Stimulated activated CD4-positive, alpha-beta T cell treated with anti-CD3 and anti-CD28 coated beads, Interleukin-12 subunit alpha, Interleukin-12 subunit beta, amount 100 ng/mL, for 24 hours (primary cell): Measurements from ENCODE around the gene MGAT4A.

ENCODE experiments used
- DNase-seq, 2 experiments: peaks; one replicate each; pipeline ENCODE4 v3.0.0-alpha.2; 2020; ENCODE audit warnings: low read depth in 2 of 2

The MGAT4A gene

GRCh38 chr2:98731041-98731893 lies at the start of gene MGAT4A:
MGAT4A (minus strand) TSS chr2:98731132; CDS start chr2:98726332, 4,800 bp downstream.
- peak; percentile 62 to 66 for DNase-seq

GRCh38 chr2:98778741-98779483 lies 48.0 kb upstream of the MGAT4A start:
- no peak for DNase-seq

GRCh38 chr2:98778151-98778550 lies 47.2 kb upstream of the MGAT4A start:
- no peak for DNase-seq

GRCh38 chr2:98777710-98778109 lies 46.8 kb upstream of the MGAT4A start:
- no peak for DNase-seq

- no peak for DNase-seq
These were observed 46.1 kb upstream of the MGAT4A start for GRCh38 chr2:98777076-98777475.

- no peak for DNase-seq
These were observed 45.2 kb upstream of the MGAT4A start for GRCh38 chr2:98776136-98776535.

- no peak for DNase-seq
These were observed 44.4 kb upstream of the MGAT4A start for GRCh38 chr2:98775146-98775986.

- no peak for DNase-seq
These were observed 43.0 kb upstream of the MGAT4A start for GRCh38 chr2:98773907-98774306.

GRCh38 chr2:98773169-98773568 lies 42.2 kb upstream of the MGAT4A start:
- DNase-seq, result no peak

- no peak for DNase-seq
These were observed 41.6 kb upstream of the MGAT4A start for GRCh38 chr2:98772536-98772935.

GRCh38 chr2:98771721-98772524 lies 41.0 kb upstream of the MGAT4A start:
- peak in 1 of 2 experiments; percentile 31 for DNase-seq

- DNase-seq, result no peak
These were observed 40.3 kb upstream of the MGAT4A start for GRCh38 chr2:98771264-98771663.

GRCh38 chr2:98769784-98770183 lies 38.9 kb upstream of the MGAT4A start:
- no peak for DNase-seq

GRCh38 chr2:98769114-98769476 lies 38.2 kb upstream of the MGAT4A start:
- DNase-seq, result no peak

- DNase-seq, result no peak
These were observed 37.6 kb upstream of the MGAT4A start for GRCh38 chr2:98768384-98769113.

GRCh38 chr2:98764499-98764898 lies 33.6 kb upstream of the MGAT4A start:
- no peak for DNase-seq

- no peak for DNase-seq
These were observed 32.4 kb upstream of the MGAT4A start for GRCh38 chr2:98763209-98763951.

GRCh38 chr2:98761909-98762308 lies 31.0 kb upstream of the MGAT4A start:
- DNase-seq, result no peak

GRCh38 chr2:98761267-98761781 lies 30.4 kb upstream of the MGAT4A start:
- DNase-seq, result peak in 1 of 2 experiments; percentile 68
